K562 (cell line): ENCODE data around the gene POLDIP3. TPM values are rescaled to one million over a fixed set of nuclear protein-coding genes. Genes with fewer than 3 reads are reported as not detected.

ENCODE experiments used
- ATF1 ChIP-seq, 2 experiments: fragments of 450-650 bp in 1 of 2; IDR thresholded peaks; 2 replicates each; pipeline ENCODE4 v1.6.1; 2016; ENCODE audit warnings: missing compliant biosample characterization in 1 of 2, missing genetic modification characterization in 1 of 2
- CHD7 ChIP-seq: fragments of 200-600 bp; sonication (generic); IDR thresholded peaks from one replicate; pipeline ENCODE4 v1.6.1; 2012; ENCODE audit warnings: mild to moderate bottlenecking, low read depth, low read length, inconsistent platforms
- DMBX1 ChIP-seq: fragments of 250-450 bp; sonication (Bioruptor Pico); IDR thresholded peaks from 2 replicates; pipeline ENCODE4 v1.8.0; 2022; ENCODE audit warnings: inconsistent platforms, mild to moderate bottlenecking, moderate library complexity, borderline replicate concordance
- NCOA6 ChIP-seq: fragments of 450-650 bp; IDR thresholded peaks from 2 replicates; pipeline ENCODE4 v1.6.1; 2017; ENCODE audit warnings: mild to moderate bottlenecking
- NR1H2 ChIP-seq: sonication (generic); formaldehyde crosslinking; IDR thresholded peaks from 2 replicates; pipeline ENCODE4 v1.4.0; 2020; ENCODE audit warnings: mild to moderate bottlenecking, missing genetic modification reagents
- NUFIP1 ChIP-seq: fragments of 450-650 bp; IDR thresholded peaks from 2 replicates; pipeline ENCODE4 v1.6.1; 2018; ENCODE audit not compliant: partially characterized antibody
- STAG1 ChIP-seq: sonication (generic); formaldehyde crosslinking; IDR thresholded peaks from 2 replicates; pipeline ENCODE4 v1.5.0; 2020; ENCODE audit warnings: missing genetic modification reagents, borderline replicate concordance
- ZBTB49 ChIP-seq: sonication (generic); formaldehyde crosslinking; IDR thresholded peaks from 2 replicates; pipeline ENCODE4 v1.8.0; 2022; ENCODE audit warnings: missing genetic modification reagents, mild to moderate bottlenecking, borderline replicate concordance
- ZNF143 ChIP-seq: sonication (generic); formaldehyde crosslinking; IDR thresholded peaks from 2 replicates; pipeline ENCODE4 v1.9.0; 2022; ENCODE audit warnings: mild to moderate bottlenecking, missing genetic modification reagents
- ZNF586 ChIP-seq: fragments of 450-650 bp; formaldehyde crosslinking; conservative IDR thresholded peaks from 2 replicates; pipeline ENCODE4 v1.4.0; 2020; ENCODE audit warnings: mild to moderate bottlenecking, moderate library complexity
- polyA plus RNA-seq, 8 experiments: library from polyadenylated mRNA; depleted of rRNA in 4 of 8; stranded (reverse) in 5 of 8; unstranded in 3 of 8; fragments of >200 nt; fragmentation: Nextera tagmentation in 2 of 8; fragmentation: Illumina TruSeq in 1 of 8; extraction: Ambion mirVana in 2 of 8; extraction: Trizol in 1 of 8; gene quantifications; 2 replicates each; pipeline versions ENCODE4 v1.2.1 to v1.2.3, GENCODE V29; 2011 to 2014; ENCODE audit warnings: inconsistent platforms in 1 of 8, missing spikeins in 1 of 8
- total RNA-seq, 7 experiments: library from RNA; depleted of rRNA in 6 of 7; stranded (reverse); fragments of >200 nt in 6 of 7; fragmentation: Illumina TruSeq in 2 of 7; extraction: Trizol in 2 of 7; gene quantifications; 2 replicates each; pipeline versions ENCODE4 v1.2.1 to v1.2.3, GENCODE V29; 2011 to 2021; ENCODE audit warnings: low replicate concordance in 1 of 7

The POLDIP3 gene
- total and polyA plus RNA-seq, 9 of the 15 experiments (the other 6 are each of a cell fraction or from before 2014, with no cell fraction given) = 14.3 to 53.0 (median 26.3) TPM

- TF ChIP-seq ATF1 (CRISPR knock-in tag; IDR thresholded peaks at IDR 0.05) (no peak), ATF1 (tag; IDR thresholded peaks at IDR 0.05) (peak; percentile 78; the same call in 1 of the 2 replicates), NR1H2 (peak; percentile 89; the same call in 1 of the 2 replicates), CHD7 (no peak), DMBX1 (CRISPR knock-in tag) (no peak), NCOA6 (peak; percentile 62; the same call in 1 of the 2 replicates), ZNF586 (CRISPR knock-in tag) (peak; percentile 78), STAG1 (no peak), ZNF143 (CRISPR knock-in tag) (peak; percentile 78; the same call in 1 of the 2 replicates), NUFIP1 (peak; percentile 97), ZBTB49 (CRISPR knock-in tag) (peak; percentile 27; the same call in 1 of the 2 replicates)
Measured at GRCh38 chr22:42615092-42615859, 593 bp upstream of the POLDIP3 start (continued).
